ENCODE measurements around the gene KCNK7.
A peak's percentile ranks its signal among the peaks of the same experiment; 100 is the strongest.

Gene KCNK7

DNA sequence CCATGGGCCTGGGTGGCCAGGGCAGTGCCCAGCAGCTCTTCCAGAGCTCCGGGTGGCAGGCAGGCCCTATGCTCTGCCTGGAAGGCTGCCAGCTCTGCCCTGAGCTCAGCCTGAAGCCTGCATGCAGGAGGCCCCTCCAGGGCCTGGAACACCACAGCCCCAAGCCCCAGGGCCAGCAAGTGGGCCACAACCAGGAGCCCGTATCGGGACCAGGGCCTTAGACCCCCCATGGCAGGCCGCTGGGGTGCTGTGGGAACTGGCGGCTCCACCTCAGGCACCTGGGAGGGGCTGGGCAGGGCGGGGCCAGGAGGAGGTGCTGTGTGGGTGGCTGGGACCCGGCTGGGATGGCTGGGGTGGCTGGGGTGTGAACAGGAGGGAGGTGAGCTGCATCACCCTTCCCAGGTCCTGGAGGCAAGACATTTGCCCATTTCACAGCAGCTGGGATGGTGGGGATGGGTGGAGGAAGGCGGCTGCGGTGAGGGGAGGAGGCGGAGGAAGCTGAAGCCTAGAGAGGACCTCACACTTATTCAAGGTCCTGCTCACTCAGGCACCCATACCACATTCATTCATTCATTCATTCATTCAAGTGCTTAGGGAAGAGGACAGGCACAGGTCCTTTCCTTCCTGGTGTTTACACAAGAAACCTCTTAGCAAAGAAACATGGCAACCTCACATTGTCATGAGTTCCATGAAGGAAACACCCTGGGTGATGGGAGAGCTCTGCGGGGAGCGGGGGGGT, at the start of gene KCNK7:
Gene KCNK7, minus strand, starts transcription at position 258 of the 739 bp plus-strand sequence. Its CDS starts 28 bp downstream, at position 230.
- FAIRE-seq = no peak
- no peak for TF ChIP-seq CTCF (IDR thresholded peaks at IDR 0.05; ENCODE audit: insufficient read depth, missing control alignments)
- DNase-seq (ENCODE audit: insufficient read length, low spot score) = no peak

GRCh38 chr11:65644837-65645236, 49.2 kb upstream of the KCNK7 start:
- no peak for DNase-seq (ENCODE audit: insufficient read length, low spot score)
- TF ChIP-seq CTCF (IDR thresholded peaks at IDR 0.05; ENCODE audit: insufficient read depth, missing control alignments) = no peak
- no peak for FAIRE-seq

- no peak for FAIRE-seq
- TF ChIP-seq CTCF (IDR thresholded peaks at IDR 0.05; ENCODE audit: insufficient read depth, missing control alignments) = no peak
These were observed 48.4 kb upstream of the KCNK7 start for GRCh38 chr11:65643971-65644370.

GRCh38 chr11:65642014-65642671, 46.5 kb upstream of the KCNK7 start:
- DNase-seq (ENCODE audit: insufficient read length, low spot score) (peak; percentile 77), FAIRE-seq (no peak)
- no peak for TF ChIP-seq CTCF (IDR thresholded peaks at IDR 0.05; ENCODE audit: insufficient read depth, missing control alignments)

More at GRCh38 chr11:65643971-65644370, 48.4 kb upstream of the KCNK7 start:
- no peak for DNase-seq (ENCODE audit: insufficient read length, low spot score)

DNA sequence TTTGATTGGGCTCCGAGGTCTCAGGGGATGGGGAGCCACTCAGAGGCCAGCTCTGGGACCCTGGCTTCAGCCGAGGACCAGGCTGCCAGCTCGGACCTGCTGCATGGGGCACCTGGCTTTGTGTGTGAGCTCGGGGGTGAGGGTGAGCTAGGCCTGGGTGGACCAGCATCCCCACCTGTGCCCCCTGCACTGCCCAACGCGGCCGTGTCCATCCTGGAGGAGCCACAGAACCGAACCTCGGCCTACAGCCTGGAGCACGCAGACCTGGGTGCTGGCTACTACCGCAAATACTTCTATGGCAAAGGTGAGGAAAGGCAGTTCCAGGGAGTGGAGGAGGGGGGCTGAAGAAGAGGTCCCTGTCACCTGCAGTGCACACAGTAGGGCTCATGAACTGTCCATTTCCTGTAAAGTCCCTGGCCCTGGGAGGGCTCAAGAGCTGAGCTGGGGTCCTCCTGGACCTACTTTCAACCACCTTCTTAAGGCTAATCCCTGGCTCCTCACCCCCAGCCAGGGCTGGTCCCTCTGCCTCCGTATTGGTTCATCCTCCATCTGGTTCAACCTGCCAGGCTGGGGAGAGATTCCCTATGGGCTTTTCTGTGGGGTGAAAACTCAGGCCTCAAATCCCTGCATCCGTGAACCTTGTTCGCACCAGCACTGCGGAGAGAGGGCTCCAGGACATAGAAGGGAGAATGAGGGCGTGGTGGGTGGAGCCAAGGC, 45.9 kb upstream of the KCNK7 start:
- DNase-seq (ENCODE audit: insufficient read length, low spot score) = no peak
- FAIRE-seq = no peak

More for the DNA sequence above, 45.9 kb upstream of the KCNK7 start:
- no peak for TF ChIP-seq CTCF (IDR thresholded peaks at IDR 0.05; ENCODE audit: insufficient read depth, missing control alignments)
